SK-N-SH (cell line): Measurements from ENCODE around the gene UNC5CL. TPM values are rescaled to one million over a fixed set of nuclear protein-coding genes. Genes with fewer than 3 reads are reported as not detected.

Experiments
- CTCF ChIA-PET: fragments of 300-600, 350-600 bp; formaldehyde crosslinking; extraction: SDS; loops from one replicate; lab custom pipeline; 2021; lab: Yijun Ruan, JAX
- POLR2A ChIA-PET: fragments of 350-600 bp; sonication (Branson Sonifier 250); formaldehyde crosslinking; extraction: SDS; loops from one replicate; lab custom pipeline; 2020; ENCODE audit warnings: antibody characterized with exemption, inconsistent platforms; lab: Yijun Ruan, JAX
- DNase-seq: peaks from one replicate; pipeline ENCODE4 v3.0.0; 2012
- H2AFZ ChIP-seq: fragments of 200-600 bp; sonication (generic); 2 replicates; pipeline ENCODE4 v1.8.1; 2016; ENCODE audit warnings: antibody characterized with exemption, mild to moderate bottlenecking, low read depth
- H3F3A ChIP-seq: fragments of 200-600 bp; sonication (generic); replicated peaks from 2 replicates; pipeline ENCODE3; 2016; ENCODE audit warnings: antibody characterized with exemption, mild to moderate bottlenecking; ENCODE audit not compliant: insufficient read depth
- H3K27ac ChIP-seq, 2 experiments: fragments of 200-500 bp in 1 of 2; fragments of 200-600 bp in 1 of 2; sonication (Bioruptor generic) in 1 of 2; sonication (generic), shearing (Covaris generic) in 1 of 2; 2 replicates each; pipeline versions ENCODE4 v1.5.1 to v1.6.1; 2014 to 2016; ENCODE audit warnings: low read depth in 2 of 2, inconsistent platforms in 1 of 2, low read length in 1 of 2, mild to moderate bottlenecking in 1 of 2, mixed read lengths in 1 of 2
- H3K27me3 ChIP-seq: fragments of 200-600 bp; sonication (generic), shearing (Covaris generic); 2 replicates; pipeline ENCODE4 v1.6.1; 2016; ENCODE audit warnings: mixed run types; ENCODE audit not compliant: insufficient read depth
- H3K36me3 ChIP-seq, 2 experiments: fragments of 200-500 bp in 1 of 2; fragments of 200-600 bp in 1 of 2; sonication (Bioruptor generic) in 1 of 2; sonication (generic) in 1 of 2; replicated peaks in 1 of 2; 2 replicates each; pipeline versions ENCODE3 to v1.5.1; 2014 to 2016; ENCODE audit warnings: low read length in 1 of 2, mild to moderate bottlenecking in 1 of 2; ENCODE audit not compliant: insufficient read depth in 2 of 2, control insufficient read depth in 1 of 2
- H3K4me1 ChIP-seq, 2 experiments: fragments of 200-500 bp in 1 of 2; fragments of 200-600 bp in 1 of 2; sonication (Bioruptor generic) in 1 of 2; sonication (generic), shearing (Covaris generic) in 1 of 2; 2 replicates each; pipeline versions ENCODE4 v1.5.1 to v1.6.1; 2014 to 2016; ENCODE audit warnings: low read depth in 1 of 2, low read length in 1 of 2, mixed run types in 1 of 2; ENCODE audit not compliant: insufficient read depth in 2 of 2, control insufficient read depth in 1 of 2
- H3K4me2 ChIP-seq: fragments of 200-600 bp; sonication (generic), shearing (Covaris generic); 2 replicates; pipeline ENCODE4 v1.6.1; 2017; ENCODE audit warnings: mixed run types
- H3K4me3 ChIP-seq, 2 experiments: fragments of 200-500 bp in 1 of 2; fragments of 200-600 bp in 1 of 2; sonication (Bioruptor generic) in 1 of 2; sonication (generic), shearing (Covaris generic) in 1 of 2; 2 replicates each; pipeline versions ENCODE4 v1.5.1 to v1.8.1; 2014 to 2016; ENCODE audit warnings: low read depth in 2 of 2, inconsistent platforms in 1 of 2, low read length in 1 of 2, mild to moderate bottlenecking in 1 of 2, mixed read lengths in 1 of 2, moderate library complexity in 1 of 2
- H3K79me2 ChIP-seq: fragments of 200-600 bp; sonication (generic); 2 replicates; pipeline ENCODE4 v1.8.1; 2017; ENCODE audit warnings: mild to moderate bottlenecking; ENCODE audit not compliant: insufficient read depth
- H3K9ac ChIP-seq: fragments of 200-600 bp; sonication (generic); 2 replicates; pipeline ENCODE4 v1.6.1; 2017; ENCODE audit warnings: mixed run types
- H3K9me2 ChIP-seq: fragments of 200-600 bp; sonication (generic); 2 replicates; pipeline ENCODE4 v1.6.1; 2017; ENCODE audit warnings: mixed run types
- H3K9me3 ChIP-seq: fragments of 200-600 bp; sonication (generic); 2 replicates; pipeline ENCODE4 v1.6.1; 2017; ENCODE audit warnings: mixed run types, mild to moderate bottlenecking, moderate library complexity
- H4K20me1 ChIP-seq: fragments of 200-600 bp; sonication (generic); 2 replicates; pipeline ENCODE4 v1.6.1; 2017; ENCODE audit warnings: mild to moderate bottlenecking, mixed run types; ENCODE audit not compliant: insufficient read depth
- CHD2 ChIP-seq: fragments of 150-350 bp; IDR thresholded peaks from 2 replicates; pipeline ENCODE4 v1.6.1; 2018; ENCODE audit warnings: low read length; ENCODE audit not compliant: partially characterized antibody
- CTCF ChIP-seq: fragments of 200-600 bp; sonication (generic); IDR thresholded peaks from 2 replicates; pipeline ENCODE4 v1.6.1; 2017; ENCODE audit warnings: antibody characterized with exemption, mild to moderate bottlenecking, moderate library complexity
- ELF1 ChIP-seq: IDR thresholded peaks from 2 replicates; pipeline ENCODE4 v1.4.0; 2012
- EP300 ChIP-seq, 2 experiments: IDR thresholded peaks; 2 replicates each; pipeline versions ENCODE4 v1.4.0 to v1.6.1; 2012; ENCODE audit warnings: borderline replicate concordance in 1 of 2, low read depth in 1 of 2, low read length in 1 of 2
- FOSL2 ChIP-seq: IDR thresholded peaks from 2 replicates; pipeline ENCODE4 v1.4.0; 2012; ENCODE audit warnings: low read depth, mild to moderate bottlenecking, moderate library complexity, borderline replicate concordance
- FOXJ3 ChIP-seq: sonication (generic); formaldehyde crosslinking; IDR thresholded peaks from 2 replicates; pipeline ENCODE4 v1.5.1; 2020; ENCODE audit warnings: mild to moderate bottlenecking, missing genetic modification reagents
- POLR2AphosphoS5 ChIP-seq: IDR thresholded peaks from 2 replicates; pipeline ENCODE4 v1.6.1; 2012; ENCODE audit warnings: low read depth, low read length
- RAD21 ChIP-seq: IDR thresholded peaks from 2 replicates; pipeline ENCODE4 v1.6.1; 2012; ENCODE audit warnings: mild to moderate bottlenecking, low read length
- RCOR1 ChIP-seq: fragments of 150-350 bp; IDR thresholded peaks from 2 replicates; pipeline ENCODE4 v1.6.1; 2017; ENCODE audit warnings: antibody characterized with exemption, low read length
- REST ChIP-seq: IDR thresholded peaks from 2 replicates; pipeline ENCODE4 v1.6.1; 2012; ENCODE audit warnings: mild to moderate bottlenecking, low read depth, low read length, moderate library complexity
- RFX5 ChIP-seq: IDR thresholded peaks from 2 replicates; pipeline ENCODE4 v1.6.1; 2012; ENCODE audit warnings: mild to moderate bottlenecking, improper control_type of control experiment, low read length
- TEAD4 ChIP-seq: IDR thresholded peaks from 2 replicates; pipeline ENCODE4 v1.4.0; 2012; ENCODE audit warnings: mild to moderate bottlenecking, borderline replicate concordance; ENCODE audit not compliant: insufficient read depth
- YY1 ChIP-seq: IDR thresholded peaks from 2 replicates; pipeline ENCODE4 v1.4.0; 2012; ENCODE audit warnings: low read depth, mild to moderate bottlenecking
- WGBS: methylation state at CpG from one replicate; pipeline ENCODE4 v1.1.6; 2017; ENCODE audit warnings: low lambda C conversion rate; 5-methylcytosine and 5-hydroxymethylcytosine counted together
- polyA plus RNA-seq, 3 experiments: library from polyadenylated mRNA; depleted of rRNA; stranded (reverse); fragments of >200 nt; gene quantifications; 2 replicates each; pipeline ENCODE4 v1.2.3, GENCODE V29; 2012
- TF ChIP-seq, protein P1 (sequence below): fragments of 150-350 bp; IDR thresholded peaks from 2 replicates; pipeline ENCODE4 v1.6.1; 2016; ENCODE audit warnings: mild to moderate bottlenecking, low read depth, low read length
- TF ChIP-seq, protein P2 (sequence below): IDR thresholded peaks from 2 replicates; pipeline ENCODE4 v1.4.0; 2012; ENCODE audit warnings: low read depth, borderline replicate concordance

The UNC5CL gene
- polyA plus RNA-seq, 1 of the 3 experiments (the other 2 are of a cell fraction) = 0.10 TPM

DNA sequence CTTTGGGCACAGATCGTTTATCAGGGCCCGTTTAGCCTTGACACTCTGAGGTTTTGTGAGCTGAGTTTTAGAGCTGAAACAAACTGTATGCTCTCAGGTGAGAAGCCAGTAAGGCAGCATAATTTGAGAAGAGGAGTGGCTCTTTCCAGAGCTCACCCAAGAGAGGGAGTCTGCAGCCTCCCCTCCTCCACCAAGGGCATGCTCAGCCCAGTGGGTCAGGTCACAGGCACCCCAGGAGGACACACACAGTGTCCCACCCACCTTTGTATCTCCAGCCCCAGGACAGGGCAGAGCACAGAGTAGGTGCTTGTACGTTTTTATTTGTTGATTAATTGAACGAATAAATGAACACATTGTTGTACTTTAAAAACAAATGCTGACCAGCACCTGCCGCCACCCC is 6.6 kb upstream of the UNC5CL start:
- Histone ChIP-seq H3K4me2 (no peak overlapping the region), H3K79me2 (no peaks in the 10 kb centered on the region), H3F3A (no peaks in the 10 kb centered on the region), H4K20me1 (no peaks in the 10 kb centered on the region), H3K4me1 (no peaks in the 10 kb centered on the region), H3K36me3 (no peaks in the 10 kb centered on the region), H3K4me3 (no peak overlapping the region), H3K9me2 (no peaks in the 10 kb centered on the region), H3K9ac (no peak overlapping the region), H3K27me3 (no peaks in the 10 kb centered on the region), H2AFZ (no peak overlapping the region), H3K9me3 (no peaks in the 10 kb centered on the region), H3K27ac (no peak overlapping the region)
- no peak for TF ChIP-seq YY1
- TF ChIP-seq ELF1 = no peak
- TF ChIP-seq EP300 (IDR thresholded peaks at IDR 0.05; ENCODE audit: borderline replicate concordance in 1 of 2, low read depth in 1 of 2, low read length in 1 of 2) = no peak
- no peak for TF ChIP-seq FOXJ3
- TF ChIP-seq RCOR1 = no peak
- no peak for TF ChIP-seq TEAD4
- no peak for TF ChIP-seq POLR2AphosphoS5
- TF ChIP-seq, protein P1, sequence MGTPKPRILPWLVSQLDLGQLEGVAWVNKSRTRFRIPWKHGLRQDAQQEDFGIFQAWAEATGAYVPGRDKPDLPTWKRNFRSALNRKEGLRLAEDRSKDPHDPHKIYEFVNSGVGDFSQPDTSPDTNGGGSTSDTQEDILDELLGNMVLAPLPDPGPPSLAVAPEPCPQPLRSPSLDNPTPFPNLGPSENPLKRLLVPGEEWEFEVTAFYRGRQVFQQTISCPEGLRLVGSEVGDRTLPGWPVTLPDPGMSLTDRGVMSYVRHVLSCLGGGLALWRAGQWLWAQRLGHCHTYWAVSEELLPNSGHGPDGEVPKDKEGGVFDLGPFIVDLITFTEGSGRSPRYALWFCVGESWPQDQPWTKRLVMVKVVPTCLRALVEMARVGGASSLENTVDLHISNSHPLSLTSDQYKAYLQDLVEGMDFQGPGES = no peak
- TF ChIP-seq CTCF = no peak
- TF ChIP-seq RAD21 = no peak
- no peak for TF ChIP-seq FOSL2
- TF ChIP-seq, protein P2, sequence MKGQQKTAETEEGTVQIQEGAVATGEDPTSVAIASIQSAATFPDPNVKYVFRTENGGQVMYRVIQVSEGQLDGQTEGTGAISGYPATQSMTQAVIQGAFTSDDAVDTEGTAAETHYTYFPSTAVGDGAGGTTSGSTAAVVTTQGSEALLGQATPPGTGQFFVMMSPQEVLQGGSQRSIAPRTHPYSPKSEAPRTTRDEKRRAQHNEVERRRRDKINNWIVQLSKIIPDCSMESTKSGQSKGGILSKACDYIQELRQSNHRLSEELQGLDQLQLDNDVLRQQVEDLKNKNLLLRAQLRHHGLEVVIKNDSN = no peak
- no peak for TF ChIP-seq REST
- no peak for TF ChIP-seq CHD2
- no peak for TF ChIP-seq RFX5
- ChIA-PET CTCF (interaction anchor here (0.7 to 1.3 kb wide), 6 partner anchors 9 to 1668 kb away, joined by 3 to 4 read pairs (median 3); no protein-coding TSS in a partner anchor), POLR2A (no interaction called here)
- WGBS = 43% methylated on average over 5 of the region's 5 CpGs
- no peak for DNase-seq
